Measurements from ENCODE around the gene CHST3.

The CHST3 gene

GRCh38 chr10:72056932-72057751, 92.9 kb downstream of the CHST3 start:
- no peak for DNase-seq (ENCODE audit: low read depth)

DNA sequence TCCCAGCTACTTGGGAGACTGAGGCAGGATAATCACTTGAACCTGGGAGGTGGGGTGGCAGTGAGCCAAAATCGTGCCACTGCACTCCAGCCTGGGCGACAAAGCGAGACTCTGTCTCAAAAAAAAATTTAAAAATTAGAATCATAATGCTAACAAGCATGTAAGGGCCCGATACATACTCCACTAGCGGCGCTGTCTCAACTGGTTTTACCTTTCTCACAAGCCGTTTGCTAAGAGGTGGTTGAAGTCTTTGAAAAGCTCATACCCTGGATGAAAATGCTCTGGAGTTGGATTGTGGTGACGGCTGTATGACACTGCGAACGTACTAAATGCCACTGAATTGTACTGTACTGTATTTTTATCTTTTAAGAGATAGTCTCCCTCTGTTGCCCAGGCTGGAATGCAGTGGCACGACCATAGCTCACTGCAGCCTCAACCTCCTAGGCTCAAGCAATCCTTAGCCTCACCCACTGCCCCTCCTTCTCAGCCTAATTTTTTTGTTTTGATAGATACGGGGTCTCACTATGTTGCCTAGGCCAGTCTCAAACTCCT, 94.2 kb downstream of the CHST3 start:
- no peak for DNase-seq (ENCODE audit: low read depth)

GRCh38 chr10:72058989-72059842, 95.0 kb downstream of the CHST3 start:
- no peak for DNase-seq (ENCODE audit: low read depth)

GRCh38 chr10:72059843-72060822, 95.9 kb downstream of the CHST3 start:
- DNase-seq (ENCODE audit: low read depth), result no peak

DNA sequence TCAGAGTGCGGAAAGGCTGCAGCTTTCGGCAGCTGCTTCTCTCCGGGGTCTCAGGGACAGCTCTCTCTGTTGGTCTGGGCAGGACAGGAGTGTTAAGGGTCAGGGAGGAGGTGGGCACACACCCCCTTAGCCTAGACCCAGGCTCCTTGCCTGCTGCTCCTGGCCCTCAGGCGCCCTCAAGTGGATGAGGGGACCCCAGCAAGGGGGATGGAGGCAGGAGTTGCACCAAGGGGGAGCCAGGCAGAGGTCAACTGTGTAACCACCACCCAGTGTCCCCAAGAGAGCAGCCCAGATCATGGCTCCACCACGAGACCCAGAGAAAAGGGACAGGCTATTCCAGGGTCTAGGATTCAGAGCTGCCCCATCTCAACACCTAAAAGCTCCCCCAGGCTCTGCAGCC, 97.3 kb downstream of the CHST3 start:
- no peak for DNase-seq (ENCODE audit: low read depth)

GRCh38 chr10:72061930-72062329, 97.7 kb downstream of the CHST3 start:
- DNase-seq (ENCODE audit: low read depth), result no peak

GRCh38 chr10:72062382-72062781, 98.2 kb downstream of the CHST3 start:
- DNase-seq (ENCODE audit: low read depth), result no peak

Measured in T-helper 22 cell (primary cell).